HL-60 (cell line): Measurements from ENCODE around the gene CDHR1.

ENCODE experiments used
- DNase-seq, 2 experiments: peaks; one replicate each; pipeline ENCODE4 v3.0.0-alpha.2; 2010 to 2020; ENCODE audit warnings: low read depth in 1 of 2, low spot score in 1 of 2
- H3K27ac ChIP-seq: fragments of 250-450 bp; sonication (Bioruptor Pico); replicated peaks from 2 replicates; pipeline ENCODE4 v1.5.1; 2020; ENCODE audit warnings: mild to moderate bottlenecking, moderate library complexity
- H3K27me3 ChIP-seq: fragments of 250-450 bp; sonication (Bioruptor Pico); 2 replicates; pipeline ENCODE4 v1.5.1; 2021; ENCODE audit warnings: mild to moderate bottlenecking, moderate library complexity; ENCODE audit not compliant: insufficient read depth, poor library complexity, severe bottlenecking
- H3K4me3 ChIP-seq: replicated peaks from 2 replicates; pipeline ENCODE4 v1.5.1; 2011; ENCODE audit warnings: mild to moderate bottlenecking, control low read depth, low read length; ENCODE audit not compliant: insufficient read depth
- CTCF ChIP-seq: IDR thresholded peaks from one replicate; pipeline ENCODE4 v1.5.1; 2011; ENCODE audit warnings: low read length, control low read depth, inconsistent platforms; ENCODE audit not compliant: insufficient read depth
- GABPA ChIP-seq: IDR thresholded peaks from 2 replicates; pipeline ENCODE4 v1.6.1; 2012; ENCODE audit warnings: low read depth
- POLR2AphosphoS5 ChIP-seq: IDR thresholded peaks from 2 replicates; pipeline ENCODE4 v1.6.1; 2012; ENCODE audit warnings: low read depth
- SPI1 ChIP-seq: IDR thresholded peaks from 2 replicates; pipeline ENCODE4 v1.6.1; 2012; ENCODE audit warnings: low read depth, mild to moderate bottlenecking, borderline replicate concordance
- TF ChIP-seq, protein P1 (sequence below): IDR thresholded peaks from 2 replicates; pipeline ENCODE4 v1.6.1; 2012; ENCODE audit warnings: low read depth; ENCODE audit not compliant: insufficient replicate concordance

The CDHR1 gene

GRCh38 chr10:84160663-84161362 lies 33.5 kb upstream of the CDHR1 start:
- no peaks in the 10 kb centered on the region for H3K27me3 ChIP-seq
- no peak for TF ChIP-seq SPI1
- TF ChIP-seq, protein P1, sequence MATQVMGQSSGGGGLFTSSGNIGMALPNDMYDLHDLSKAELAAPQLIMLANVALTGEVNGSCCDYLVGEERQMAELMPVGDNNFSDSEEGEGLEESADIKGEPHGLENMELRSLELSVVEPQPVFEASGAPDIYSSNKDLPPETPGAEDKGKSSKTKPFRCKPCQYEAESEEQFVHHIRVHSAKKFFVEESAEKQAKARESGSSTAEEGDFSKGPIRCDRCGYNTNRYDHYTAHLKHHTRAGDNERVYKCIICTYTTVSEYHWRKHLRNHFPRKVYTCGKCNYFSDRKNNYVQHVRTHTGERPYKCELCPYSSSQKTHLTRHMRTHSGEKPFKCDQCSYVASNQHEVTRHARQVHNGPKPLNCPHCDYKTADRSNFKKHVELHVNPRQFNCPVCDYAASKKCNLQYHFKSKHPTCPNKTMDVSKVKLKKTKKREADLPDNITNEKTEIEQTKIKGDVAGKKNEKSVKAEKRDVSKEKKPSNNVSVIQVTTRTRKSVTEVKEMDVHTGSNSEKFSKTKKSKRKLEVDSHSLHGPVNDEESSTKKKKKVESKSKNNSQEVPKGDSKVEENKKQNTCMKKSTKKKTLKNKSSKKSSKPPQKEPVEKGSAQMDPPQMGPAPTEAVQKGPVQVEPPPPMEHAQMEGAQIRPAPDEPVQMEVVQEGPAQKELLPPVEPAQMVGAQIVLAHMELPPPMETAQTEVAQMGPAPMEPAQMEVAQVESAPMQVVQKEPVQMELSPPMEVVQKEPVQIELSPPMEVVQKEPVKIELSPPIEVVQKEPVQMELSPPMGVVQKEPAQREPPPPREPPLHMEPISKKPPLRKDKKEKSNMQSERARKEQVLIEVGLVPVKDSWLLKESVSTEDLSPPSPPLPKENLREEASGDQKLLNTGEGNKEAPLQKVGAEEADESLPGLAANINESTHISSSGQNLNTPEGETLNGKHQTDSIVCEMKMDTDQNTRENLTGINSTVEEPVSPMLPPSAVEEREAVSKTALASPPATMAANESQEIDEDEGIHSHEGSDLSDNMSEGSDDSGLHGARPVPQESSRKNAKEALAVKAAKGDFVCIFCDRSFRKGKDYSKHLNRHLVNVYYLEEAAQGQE: no peak
- TF ChIP-seq GABPA: no peak
- TF ChIP-seq CTCF: no peak
- no peak for TF ChIP-seq POLR2AphosphoS5
- no peak for DNase-seq
- H3K4me3 ChIP-seq: no peak overlapping the region
- no peak overlapping the region for H3K27ac ChIP-seq

DNA sequence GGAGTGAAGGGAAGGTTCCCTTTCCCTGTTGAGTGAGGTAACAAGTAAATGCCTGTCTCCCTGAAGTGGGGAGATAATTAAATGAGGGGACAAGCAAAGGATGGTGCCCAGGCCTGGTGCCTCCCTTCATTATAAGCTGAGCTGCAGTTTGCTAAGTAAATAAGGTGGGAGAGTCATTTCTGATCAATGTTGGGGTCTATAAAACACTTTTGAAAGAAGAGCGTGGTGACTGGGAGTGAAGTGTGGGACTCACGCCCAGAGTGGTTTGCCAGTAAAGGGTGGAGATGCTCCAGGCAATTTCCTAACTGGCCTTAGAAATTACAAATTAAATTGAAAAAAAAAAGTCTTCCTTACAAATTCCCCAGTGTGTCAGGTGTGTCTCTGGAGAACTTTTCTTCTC lies 30.3 kb upstream of the CDHR1 start:
- Histone ChIP-seq H3K27ac (no peak overlapping the region), H3K4me3 (no peak overlapping the region), H3K27me3 (no peaks in the 10 kb centered on the region)
- TF ChIP-seq GABPA (no peak), SPI1 (no peak), CTCF (no peak), POLR2AphosphoS5 (no peak)
- TF ChIP-seq, protein P1: no peak
- no peak for DNase-seq

GRCh38 chr10:84164442-84164841 lies 29.9 kb upstream of the CDHR1 start:
- TF ChIP-seq, protein P1: no peak
- TF ChIP-seq POLR2AphosphoS5: no peak
- no peak for TF ChIP-seq GABPA
- no peak for TF ChIP-seq CTCF
- TF ChIP-seq SPI1: no peak
- DNase-seq: no peak
- H3K27me3 ChIP-seq: no peaks in the 10 kb centered on the region
- H3K4me3 ChIP-seq: no peak overlapping the region
- H3K27ac ChIP-seq: no peak overlapping the region
